GM18951 (cell line): ENCODE results near the gene OR1L1.

Source experiments
- POLR2A ChIP-seq: IDR thresholded peaks from 4 replicates; pipeline ENCODE4 v1.6.1; 2011; ENCODE audit warnings: mild to moderate bottlenecking; ENCODE audit not compliant: insufficient read length, insufficient read depth; ENCODE audit errors: extremely low read depth
- in situ Hi-C: fragments of 300-500 bp; cut with MboI; formaldehyde crosslinking; loops from one replicate; pipeline ENCODE4 v1.12.0; 2022; ENCODE audit warnings: low sequenced_read_pairs, mixed read lengths, inconsistent platforms; ENCODE audit not compliant: unreplicated experiment

OR1L1 gene, protein sequence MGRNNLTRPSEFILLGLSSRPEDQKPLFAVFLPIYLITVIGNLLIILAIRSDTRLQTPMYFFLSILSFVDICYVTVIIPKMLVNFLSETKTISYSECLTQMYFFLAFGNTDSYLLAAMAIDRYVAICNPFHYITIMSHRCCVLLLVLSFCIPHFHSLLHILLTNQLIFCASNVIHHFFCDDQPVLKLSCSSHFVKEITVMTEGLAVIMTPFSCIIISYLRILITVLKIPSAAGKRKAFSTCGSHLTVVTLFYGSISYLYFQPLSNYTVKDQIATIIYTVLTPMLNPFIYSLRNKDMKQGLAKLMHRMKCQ

GRCh38 chr9:122661416-122661815 lies at the start of gene OR1L1:
Gene OR1L1 (plus strand): TSS chr9:122661716. CDS start chr9:122661716, 0 bp downstream.
- in situ Hi-C loops: no loop called here
- TF ChIP-seq POLR2A: no peak

GRCh38 chr9:122614362-122614761 lies 47.2 kb upstream of the OR1L1 start, which contains the start of gene OR1Q1:
Gene OR1Q1 (plus strand): TSS chr9:122614738. CDS start chr9:122614738, 0 bp downstream.
- in situ Hi-C loops: no loop called here

GRCh38 chr9:122619996-122620395 lies 41.5 kb upstream of the OR1L1 start:
- in situ Hi-C loops: no loop called here
- no peak for TF ChIP-seq POLR2A

More at GRCh38 chr9:122614362-122614761, 47.2 kb upstream of the OR1L1 start, which contains the start of gene OR1Q1:
- TF ChIP-seq POLR2A: no peak

DNA sequence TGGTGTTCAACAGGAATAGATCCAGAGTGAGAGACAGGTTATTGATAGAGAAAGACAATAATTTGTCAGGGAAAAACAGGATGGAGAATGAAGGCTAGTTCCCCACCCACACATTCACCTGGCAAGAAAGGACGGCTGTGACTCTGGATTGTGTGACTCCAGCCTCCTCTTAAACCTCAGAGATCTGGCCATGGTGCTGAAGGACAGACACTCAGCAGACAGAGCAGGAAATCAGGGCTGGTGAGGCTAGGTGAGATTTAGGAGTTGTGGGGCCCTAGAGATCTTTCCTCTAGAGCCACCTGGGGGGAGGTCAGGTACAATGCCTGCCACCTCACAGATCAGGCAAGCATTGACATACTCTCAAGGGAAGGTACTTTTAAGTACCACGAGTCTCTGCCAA lies 19.3 kb upstream of the OR1L1 start:
- TF ChIP-seq POLR2A: no peak
- in situ Hi-C loops: no loop called here

DNA sequence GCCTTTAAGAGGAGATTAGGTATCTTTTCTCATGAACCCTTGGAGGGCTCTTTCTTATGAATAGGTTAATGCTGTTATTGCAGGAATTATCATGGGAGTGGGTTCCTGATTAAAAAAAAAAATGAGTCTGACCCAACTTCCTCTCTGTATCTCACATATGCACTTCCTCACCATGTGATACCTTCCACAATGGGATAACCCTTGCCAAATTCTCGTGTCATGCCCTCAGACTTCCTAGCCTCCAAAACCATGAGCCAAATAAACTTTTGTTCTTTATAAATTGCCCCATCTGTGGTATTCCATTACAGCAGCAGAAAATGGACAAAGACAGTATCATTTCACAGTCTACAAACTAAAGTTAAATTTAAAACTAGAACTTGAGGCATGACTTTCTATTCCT lies 5.1 kb upstream of the OR1L1 start:
- in situ Hi-C loops: no loop called here
- no peak for TF ChIP-seq POLR2A

DNA sequence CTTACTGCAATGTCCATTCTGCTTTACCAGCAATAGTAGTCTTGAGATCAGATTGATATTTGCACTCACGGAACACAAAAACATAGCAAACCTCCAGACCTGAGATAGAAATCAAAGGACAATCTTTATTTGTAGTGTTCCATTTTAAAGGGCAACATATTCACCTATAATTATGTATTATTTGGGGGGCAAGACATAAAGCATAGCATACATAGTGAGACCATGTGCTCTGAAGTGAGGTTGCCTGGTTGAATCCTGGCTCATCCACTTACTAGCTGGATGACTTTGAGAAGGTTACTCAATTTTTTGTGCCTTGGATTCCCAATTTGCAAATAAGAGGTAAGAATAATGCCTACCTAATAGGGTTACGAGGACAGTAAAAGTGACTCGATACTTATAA lies 4.0 kb upstream of the OR1L1 start, which contains the start of gene OR1B1:
OR1B1 (minus strand) TSS at position 101 of the 400 bp plus-strand sequence.
- no peak for TF ChIP-seq POLR2A
- in situ Hi-C loops: no loop called here

- TF ChIP-seq POLR2A: no peak
- in situ Hi-C loops: no loop called here
Observed at GRCh38 chr9:122672481-122672880, 11.0 kb downstream of the OR1L1 start.

DNA sequence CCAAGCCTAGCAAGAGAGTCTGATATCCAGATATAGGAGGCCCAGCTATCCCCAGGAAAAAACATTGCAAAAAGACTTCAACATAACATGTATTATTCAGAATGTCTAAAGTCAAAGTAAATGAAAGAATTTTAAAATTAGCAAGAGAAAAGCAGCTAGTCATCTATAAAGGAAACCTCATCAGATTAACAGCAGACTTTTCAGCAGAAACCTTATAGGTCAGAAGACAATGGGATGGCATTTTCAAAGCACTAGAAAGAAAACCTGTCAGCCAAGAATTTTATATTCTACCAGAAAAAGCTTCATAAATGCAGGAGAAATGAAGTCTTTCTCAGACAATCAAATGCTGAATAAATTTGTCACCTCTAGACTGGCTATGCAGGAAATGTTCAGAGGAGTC lies 23.3 kb downstream of the OR1L1 start:
- TF ChIP-seq POLR2A: no peak
- in situ Hi-C loops: no loop called here

GRCh38 chr9:122695696-122696095 lies 34.2 kb downstream of the OR1L1 start:
- TF ChIP-seq POLR2A: no peak
- in situ Hi-C loops: no loop called here
